Hepatocyte (in vitro differentiated cells): ENCODE results near the gene FAM241A.

Experiments
- EZH2 ChIP-seq: fragments of 200-600 bp; sonication (generic); IDR thresholded peaks from 2 replicates; pipeline ENCODE4 v1.6.1; 2016; ENCODE audit warnings: antibody characterized with exemption, mild to moderate bottlenecking, borderline replicate concordance
- TF ChIP-seq, protein P1 (sequence below): fragments of 200-600 bp; sonication (generic); IDR thresholded peaks from 2 replicates; pipeline ENCODE4 v1.5.1; 2016; ENCODE audit warnings: antibody characterized with exemption, mild to moderate bottlenecking; ENCODE audit not compliant: poor library complexity

DNA sequence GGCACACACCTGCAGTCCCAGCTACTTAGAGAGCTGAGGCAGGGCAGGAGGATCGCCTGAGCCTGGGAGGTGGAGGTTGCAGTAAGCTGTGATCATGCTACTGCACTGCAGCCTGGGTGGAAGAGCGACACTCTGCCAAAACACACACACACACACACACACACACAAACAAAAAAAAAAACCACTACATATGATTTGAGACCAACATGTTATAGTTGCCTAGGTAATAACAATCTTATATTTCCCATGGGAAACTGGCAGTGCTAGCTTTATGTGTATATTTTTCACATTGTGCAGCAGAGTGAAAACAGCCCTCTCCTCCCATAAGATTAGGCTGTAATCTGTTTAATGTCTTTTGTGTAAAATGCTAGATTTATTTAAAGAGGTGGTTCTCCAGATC lies 3.1 kb upstream of the FAM241A start:
- TF ChIP-seq, protein P1, sequence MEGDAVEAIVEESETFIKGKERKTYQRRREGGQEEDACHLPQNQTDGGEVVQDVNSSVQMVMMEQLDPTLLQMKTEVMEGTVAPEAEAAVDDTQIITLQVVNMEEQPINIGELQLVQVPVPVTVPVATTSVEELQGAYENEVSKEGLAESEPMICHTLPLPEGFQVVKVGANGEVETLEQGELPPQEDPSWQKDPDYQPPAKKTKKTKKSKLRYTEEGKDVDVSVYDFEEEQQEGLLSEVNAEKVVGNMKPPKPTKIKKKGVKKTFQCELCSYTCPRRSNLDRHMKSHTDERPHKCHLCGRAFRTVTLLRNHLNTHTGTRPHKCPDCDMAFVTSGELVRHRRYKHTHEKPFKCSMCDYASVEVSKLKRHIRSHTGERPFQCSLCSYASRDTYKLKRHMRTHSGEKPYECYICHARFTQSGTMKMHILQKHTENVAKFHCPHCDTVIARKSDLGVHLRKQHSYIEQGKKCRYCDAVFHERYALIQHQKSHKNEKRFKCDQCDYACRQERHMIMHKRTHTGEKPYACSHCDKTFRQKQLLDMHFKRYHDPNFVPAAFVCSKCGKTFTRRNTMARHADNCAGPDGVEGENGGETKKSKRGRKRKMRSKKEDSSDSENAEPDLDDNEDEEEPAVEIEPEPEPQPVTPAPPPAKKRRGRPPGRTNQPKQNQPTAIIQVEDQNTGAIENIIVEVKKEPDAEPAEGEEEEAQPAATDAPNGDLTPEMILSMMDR = no peak
- no peak for TF ChIP-seq EZH2
